Activated T-helper 2 cell treated with anti-CD3 and anti-CD28 coated beads, Interferon-gamma antibody, Interleukin-2, Interleukin-4, amounts not matched to agents 10 μg/mL and 5 μg/mL and 100 μg/mL, durations not matched to agents 14 hours and 24 hours and 36 hours (primary cell): ENCODE data around the gene CXCL9. TPM values are rescaled to one million over a fixed set of nuclear protein-coding genes. Genes with fewer than 3 reads are reported as not detected.
"Not testable (repeated sequence)": the region's sequence is repeated elsewhere in the genome, so short reads cannot be mapped to it uniquely, and the experiment has no call there.

ENCODE experiments used
- DNase-seq: peaks from one replicate; pipeline ENCODE4 v3.0.0; 2021; ENCODE audit warnings: low spot score
- H3K27ac Mint-ChIP-seq: one replicate; pipeline ENCODE4 v1.8.0; 2021; ENCODE audit warnings: mixed read lengths
- H3K27me3 Mint-ChIP-seq: one replicate; pipeline ENCODE4 v1.8.0; 2021; ENCODE audit warnings: low read depth, mixed read lengths
- H3K36me3 Mint-ChIP-seq: one replicate; pipeline ENCODE4 v1.8.0; 2021; ENCODE audit warnings: low read depth, mixed read lengths
- H3K4me1 Mint-ChIP-seq: one replicate; pipeline ENCODE4 v1.8.0; 2021; ENCODE audit warnings: low read depth, mixed read lengths
- H3K4me3 Mint-ChIP-seq: one replicate; pipeline ENCODE4 v1.8.0; 2021; ENCODE audit warnings: low read depth, mild to moderate bottlenecking, moderate library complexity, mixed read lengths
- H3K9me3 Mint-ChIP-seq: one replicate; pipeline ENCODE4 v1.8.0; 2021; ENCODE audit warnings: mixed read lengths
- intact Hi-C: fragments of 100-400 bp; cut with micrococcal nuclease; formaldehyde crosslinking; loops from one replicate; pipeline ENCODE4 v1.15.1; 2023
- total RNA-seq: library from RNA; stranded (reverse); gene quantifications from 2 replicates; pipeline ENCODE4 v1.2.3, GENCODE V29; 2022

Gene CXCL9
- total RNA-seq: 0.09 and 0.11 TPM in 2 replicates

DNA sequence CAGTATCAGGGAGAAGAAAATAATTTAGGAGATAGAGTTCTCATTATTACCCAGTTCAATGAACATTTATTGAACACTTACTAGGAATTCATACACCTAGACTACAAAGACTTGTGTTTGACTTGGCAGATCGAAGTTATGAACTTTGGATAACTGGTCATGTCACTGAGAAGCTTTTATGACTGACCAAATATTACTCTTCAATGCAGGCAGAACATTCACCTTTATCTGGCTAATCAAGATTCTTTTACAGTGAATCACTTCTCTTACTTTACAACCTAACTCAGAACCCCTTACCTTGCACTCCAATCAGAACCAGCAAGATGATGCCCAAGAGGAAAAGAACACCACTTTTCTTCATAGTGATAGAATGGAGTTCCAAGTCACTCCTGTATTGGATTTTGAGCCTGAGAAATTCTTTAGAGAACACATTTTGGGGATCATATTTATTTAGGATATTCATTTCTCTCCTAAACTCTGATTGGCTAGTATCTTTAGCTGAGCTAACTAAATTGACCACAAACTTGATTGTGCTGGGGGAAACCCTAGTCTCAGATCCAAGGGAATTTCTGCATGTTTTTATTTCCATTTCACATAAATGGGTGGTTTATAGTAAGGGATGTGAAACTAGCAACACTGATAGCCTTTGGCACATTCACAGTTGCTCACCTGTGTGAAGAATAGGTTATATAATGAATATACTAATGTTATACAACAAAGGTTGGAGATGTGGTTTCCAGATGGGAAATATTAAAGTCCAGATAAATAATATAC is at the start of gene CXCL9:
CXCL9 (minus strand) TSS at position 421 of the 774 bp plus-strand sequence; CDS start at position 361, 60 bp downstream.
- intact Hi-C loops: no loop called here
- no peak for DNase-seq
- H3K4me3 Mint-ChIP-seq: no peak within 1 kb of the TSS
- H3K9me3 Mint-ChIP-seq: no peaks in the 10 kb centered on the region
- no peak within 1 kb of the TSS for H3K27ac Mint-ChIP-seq
- H3K36me3 Mint-ChIP-seq: no peaks in the 10 kb centered on the region
- H3K4me1 Mint-ChIP-seq: peaks cover 16% of the 10 kb centered on the region
- peaks cover 7% of the 10 kb centered on the region for H3K27me3 Mint-ChIP-seq

DNA sequence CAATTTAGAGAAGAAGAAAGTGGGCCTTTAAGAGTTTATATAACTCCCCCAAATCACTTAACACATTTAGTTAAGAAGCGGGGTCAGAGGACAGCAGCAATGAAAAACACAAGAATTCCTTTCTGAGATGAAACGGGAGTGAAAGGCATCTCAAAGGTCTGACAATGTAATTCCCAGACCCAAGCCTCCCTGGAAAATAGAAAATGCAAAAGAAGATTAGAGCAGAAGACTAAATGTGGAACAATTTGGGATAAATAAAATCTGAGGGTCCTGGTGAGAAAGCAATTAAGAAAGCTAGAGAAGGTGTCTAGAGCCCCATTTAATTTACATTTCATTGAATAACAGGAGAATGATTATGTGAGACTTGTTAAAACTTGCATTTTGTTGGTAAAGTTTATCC is 48.1 kb upstream of the CXCL9 start:
- Mint-ChIP-seq H3K27me3 (no peaks in the 10 kb centered on the region), H3K36me3 (no peaks in the 10 kb centered on the region), H3K9me3 (no peaks in the 10 kb centered on the region), H3K4me3 (no peak overlapping the region), H3K4me1 (peaks cover 44% of the 10 kb centered on the region), H3K27ac (no peak overlapping the region)
- intact Hi-C loops: loop anchor here (5.0 kb wide), 1 partner anchor 247 kb away; no protein-coding TSS in a partner anchor
- no peak for DNase-seq

DNA sequence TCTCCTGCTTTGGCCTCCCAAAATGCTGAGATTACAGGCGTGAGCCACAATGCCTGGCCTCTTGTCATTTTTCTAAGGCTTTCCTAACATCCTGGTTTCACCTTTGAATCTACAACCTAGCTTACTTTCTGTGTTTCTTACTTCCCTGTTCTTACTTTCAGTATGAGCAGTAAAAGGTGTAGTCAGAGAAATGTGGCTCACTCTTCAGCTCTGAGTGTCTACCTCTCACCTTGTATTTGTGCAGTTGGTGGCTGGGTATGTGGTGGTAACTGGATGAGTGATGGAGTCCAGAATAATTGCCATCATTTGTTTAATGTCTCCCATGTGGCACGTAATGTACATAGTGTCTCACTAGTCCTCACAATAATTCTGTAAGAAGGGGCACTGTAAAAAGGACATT is 47.7 kb upstream of the CXCL9 start:
- no peak for DNase-seq
- H3K4me1 Mint-ChIP-seq: peaks cover 40% of the 10 kb centered on the region
- H3K27me3 Mint-ChIP-seq: no peaks in the 10 kb centered on the region
- H3K4me3 Mint-ChIP-seq: no peak overlapping the region
- no peaks in the 10 kb centered on the region for H3K36me3 Mint-ChIP-seq
- no peaks in the 10 kb centered on the region for H3K9me3 Mint-ChIP-seq
- H3K27ac Mint-ChIP-seq: no peak overlapping the region
- intact Hi-C loops: loop anchor here (5.0 kb wide), 1 partner anchor 247 kb away; no protein-coding TSS in a partner anchor

DNA sequence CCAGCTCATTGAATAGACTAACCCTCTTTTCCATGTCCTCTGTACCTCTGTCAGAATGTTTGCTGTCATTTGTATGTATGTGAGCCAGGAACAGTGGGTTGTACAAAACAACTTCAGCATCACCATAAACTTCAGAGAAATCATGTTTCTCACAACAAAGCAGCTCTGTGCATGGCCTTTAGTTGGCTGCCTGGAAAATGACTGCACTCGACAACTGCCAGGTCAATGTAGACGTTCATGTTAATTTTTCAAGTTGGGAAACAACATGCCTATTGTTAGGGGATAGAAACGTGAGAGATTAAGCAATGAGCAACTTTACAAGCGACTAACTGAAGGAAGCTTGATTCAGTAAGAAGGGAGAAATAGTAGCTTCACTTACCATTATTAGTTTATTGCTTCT is 46.4 kb upstream of the CXCL9 start:
- no peak for DNase-seq
- H3K27me3 Mint-ChIP-seq: no peaks in the 10 kb centered on the region
- no peak overlapping the region for H3K27ac Mint-ChIP-seq
- H3K4me3 Mint-ChIP-seq: no peak overlapping the region
- no peaks in the 10 kb centered on the region for H3K9me3 Mint-ChIP-seq
- no peaks in the 10 kb centered on the region for H3K36me3 Mint-ChIP-seq
- intact Hi-C loops: no loop called here
- H3K4me1 Mint-ChIP-seq: peaks cover 30% of the 10 kb centered on the region

DNA sequence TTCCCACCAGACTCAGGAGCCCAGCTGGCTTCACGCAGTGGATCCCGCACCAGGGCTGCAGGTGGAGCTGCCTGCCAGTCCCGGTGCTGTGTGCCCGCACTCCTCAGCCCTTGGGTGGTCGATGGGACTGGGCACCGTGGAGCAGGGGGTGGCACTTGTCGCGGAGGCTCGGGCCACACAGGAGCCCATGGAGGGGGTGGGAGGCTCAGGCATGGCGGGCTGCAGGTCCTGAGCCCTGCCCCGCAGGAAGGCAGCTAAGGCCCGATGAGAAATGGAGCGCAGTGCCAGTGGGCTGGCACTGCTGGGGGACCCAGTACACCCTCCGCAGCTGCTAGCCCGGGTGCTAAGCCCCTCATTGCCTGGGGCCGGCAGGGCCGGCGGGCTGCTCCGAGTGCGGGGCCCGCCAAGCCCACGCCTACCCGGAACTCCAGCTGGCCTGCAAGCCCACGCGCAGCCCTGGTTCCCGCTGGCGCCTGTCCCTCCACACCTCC is 43.3 kb upstream of the CXCL9 start:
- H3K4me1 Mint-ChIP-seq: peaks cover 12% of the 10 kb centered on the region
- H3K36me3 Mint-ChIP-seq, H3K27me3 Mint-ChIP-seq, H3K4me3 Mint-ChIP-seq, H3K27ac Mint-ChIP-seq, intact Hi-C loops, H3K9me3 Mint-ChIP-seq, DNase-seq: not testable (repeated sequence)

DNA sequence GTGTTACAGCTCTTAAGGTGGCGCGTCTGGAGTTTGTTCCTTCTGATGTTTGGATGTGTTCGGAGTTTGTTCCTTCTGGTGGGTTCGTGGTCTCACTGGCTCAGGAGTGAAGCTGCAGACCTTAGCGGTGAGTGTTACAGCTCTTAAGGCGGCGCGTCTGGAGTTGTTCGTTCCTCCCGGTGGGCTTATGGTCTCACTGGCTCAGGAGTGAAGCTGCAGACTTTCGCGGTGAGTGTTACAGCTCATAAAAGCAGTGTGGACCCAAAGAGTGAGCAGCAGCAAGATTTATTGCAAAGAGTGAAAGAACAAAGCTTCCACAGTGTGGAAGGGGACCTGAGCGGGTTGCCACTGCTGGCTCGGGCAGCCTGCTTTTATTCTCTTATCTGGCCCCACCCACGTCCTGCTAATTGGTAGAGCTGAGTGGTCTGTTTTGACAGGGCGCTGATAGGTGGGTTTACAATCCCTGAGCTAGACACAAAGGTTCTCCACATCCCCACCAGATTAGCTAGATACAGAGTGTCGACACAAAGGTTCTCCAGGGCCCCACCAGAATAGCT is 42.6 kb upstream of the CXCL9 start:
- H3K36me3 Mint-ChIP-seq, intact Hi-C loops, H3K9me3 Mint-ChIP-seq, DNase-seq, H3K27me3 Mint-ChIP-seq, H3K27ac Mint-ChIP-seq, H3K4me3 Mint-ChIP-seq, H3K4me1 Mint-ChIP-seq: not testable (repeated sequence)

DNA sequence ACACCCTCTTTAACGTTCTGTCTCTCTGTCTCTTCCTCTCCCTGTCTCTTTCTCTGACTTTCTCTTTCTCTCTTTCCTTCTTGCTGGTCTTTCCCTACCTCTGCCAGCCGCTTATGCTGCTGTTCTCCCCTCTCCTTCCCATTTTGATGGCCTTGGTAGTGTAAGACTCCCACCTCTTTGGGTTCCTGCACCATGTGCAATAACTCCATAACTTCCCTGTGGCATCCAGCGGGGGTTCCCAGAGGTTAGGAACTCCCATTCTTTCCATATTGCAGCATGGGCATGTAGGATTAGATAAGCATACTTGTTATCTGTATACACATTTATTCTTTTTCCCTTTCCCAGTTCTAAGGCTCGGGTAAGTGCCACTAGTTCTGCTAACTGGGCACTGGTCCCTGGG is 37.4 kb upstream of the CXCL9 start:
- H3K27me3 Mint-ChIP-seq, H3K27ac Mint-ChIP-seq, intact Hi-C loops, H3K4me1 Mint-ChIP-seq, H3K36me3 Mint-ChIP-seq, DNase-seq, H3K4me3 Mint-ChIP-seq: not testable (repeated sequence)
- H3K9me3 Mint-ChIP-seq: peaks cover 12% of the 10 kb centered on the region

DNA sequence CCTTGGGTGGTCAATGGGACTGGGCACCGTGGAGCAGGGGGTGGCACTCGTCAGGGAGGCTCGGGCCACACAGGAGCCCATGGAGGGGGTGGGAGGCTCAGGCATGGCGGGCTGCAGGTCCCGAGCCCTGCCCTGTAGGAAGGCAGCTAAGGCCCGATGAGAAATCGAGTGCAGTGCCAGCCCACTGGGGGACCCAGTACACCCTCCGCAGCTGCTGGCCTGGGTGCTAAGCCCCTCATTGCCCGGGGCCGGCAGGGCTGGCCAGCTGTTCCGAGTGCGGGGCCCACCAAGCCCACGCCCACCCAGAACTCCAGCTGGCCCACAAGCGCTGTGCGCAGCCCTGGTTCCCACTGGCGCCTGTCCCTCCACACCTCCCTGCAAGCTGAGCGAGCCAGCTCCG is 36.0 kb upstream of the CXCL9 start:
- intact Hi-C loops: loop anchor here (2.0 kb wide), 1 partner anchor 21 kb away; the partner anchor contains the start of gene CXCL10
- H3K4me1 Mint-ChIP-seq, H3K36me3 Mint-ChIP-seq, H3K27ac Mint-ChIP-seq, H3K4me3 Mint-ChIP-seq, H3K27me3 Mint-ChIP-seq, DNase-seq: not testable (repeated sequence)
- H3K9me3 Mint-ChIP-seq: peaks cover 12% of the 10 kb centered on the region

DNA sequence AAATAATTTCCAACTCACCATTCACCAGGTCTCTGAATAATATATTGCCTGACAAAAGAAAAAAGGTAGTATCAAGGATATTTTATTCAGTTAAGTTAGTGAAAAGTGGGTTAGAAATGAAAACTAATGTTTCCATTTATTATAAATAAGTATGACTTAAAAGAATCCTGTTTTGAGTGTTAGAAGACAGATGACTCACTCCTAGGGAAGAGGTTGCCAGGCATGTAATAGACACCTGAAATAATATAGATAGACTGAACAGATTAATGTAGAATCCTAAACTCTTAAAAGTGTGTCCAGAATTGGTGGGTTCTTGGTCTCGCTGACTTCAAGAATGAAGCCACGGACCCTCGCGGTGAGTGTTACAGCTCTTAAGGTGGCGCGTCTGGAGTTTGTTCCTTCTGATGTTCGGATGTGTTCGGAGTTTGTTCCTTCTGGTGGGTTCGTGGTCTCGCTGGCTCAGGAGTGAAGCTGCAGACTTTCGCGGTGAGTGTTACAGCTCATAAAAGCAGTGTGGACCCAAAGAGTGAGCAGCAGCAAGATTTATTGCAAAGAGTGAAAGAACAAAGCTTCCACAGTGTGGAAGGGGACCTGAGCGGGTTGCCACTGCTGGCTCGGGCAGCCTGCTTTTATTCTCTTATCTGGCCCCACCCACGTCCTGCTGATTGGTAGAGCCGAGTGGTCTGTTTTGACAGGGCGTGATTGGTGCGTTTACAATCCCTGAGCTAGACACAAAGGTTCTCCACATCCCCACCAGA is 35.1 kb upstream of the CXCL9 start:
- not testable (repeated sequence) for H3K27me3 Mint-ChIP-seq, H3K4me1 Mint-ChIP-seq, H3K36me3 Mint-ChIP-seq, H3K27ac Mint-ChIP-seq, DNase-seq, H3K4me3 Mint-ChIP-seq
- H3K9me3 Mint-ChIP-seq: peaks cover 12% of the 10 kb centered on the region
- intact Hi-C loops: loop anchor here (1.0 to 2.0 kb wide), 2 partner anchors 16 to 20 kb away; partner anchors contain the start of gene CXCL10

DNA sequence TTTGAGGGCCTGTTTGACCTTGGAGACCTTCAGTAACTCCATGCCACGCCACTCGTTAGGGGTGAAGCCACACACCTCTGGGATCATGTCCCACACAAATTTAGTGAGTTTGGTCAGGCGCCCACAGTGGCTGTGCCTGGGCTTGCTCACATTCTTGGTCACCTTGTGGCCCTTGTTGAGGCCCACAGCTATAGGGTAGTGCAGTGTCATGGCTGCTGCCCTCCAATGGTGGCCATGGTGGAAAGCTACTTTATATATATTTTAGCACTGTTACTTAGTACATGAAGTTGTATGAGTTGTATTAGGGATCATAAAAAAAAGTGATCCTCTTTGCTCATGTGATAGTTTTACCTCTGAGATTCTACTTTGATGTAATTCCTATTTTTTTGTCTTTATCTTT is 29.5 kb upstream of the CXCL9 start:
- peaks cover 2% of the 10 kb centered on the region for H3K27me3 Mint-ChIP-seq
- no peak overlapping the region for H3K27ac Mint-ChIP-seq
- DNase-seq: no peak
- peaks cover 21% of the 10 kb centered on the region for H3K4me1 Mint-ChIP-seq
- intact Hi-C loops: no loop called here
- H3K9me3 Mint-ChIP-seq: no peaks in the 10 kb centered on the region
- no peak overlapping the region for H3K4me3 Mint-ChIP-seq
- H3K36me3 Mint-ChIP-seq: no peaks in the 10 kb centered on the region

DNA sequence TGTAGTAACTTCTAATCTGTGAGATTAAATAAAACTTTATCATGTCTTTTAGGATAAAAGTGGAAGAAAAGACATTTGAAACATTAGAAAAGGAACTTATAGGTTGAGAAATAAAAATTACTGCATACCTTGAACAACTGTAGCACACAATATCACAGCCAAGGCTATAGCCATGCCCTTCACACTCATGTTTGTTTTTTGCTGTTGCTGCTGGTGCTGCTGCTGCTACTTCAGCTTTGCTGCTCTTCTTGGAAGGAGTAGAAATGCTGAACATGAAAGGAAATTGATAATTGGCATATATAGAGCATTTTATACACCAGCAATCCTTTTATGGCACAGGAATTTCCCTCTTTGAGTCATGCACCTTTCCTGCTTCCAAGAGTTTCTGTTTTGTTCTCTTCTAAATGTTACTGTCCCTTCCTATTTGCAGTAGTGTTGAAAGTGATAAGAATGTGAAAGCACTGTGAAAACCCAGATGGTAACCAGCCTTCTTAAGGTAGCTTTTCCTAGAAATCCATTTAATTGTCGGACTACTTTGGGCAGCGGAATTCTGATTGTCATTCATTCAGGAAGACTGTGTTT is 28.6 kb upstream of the CXCL9 start, which contains the start of gene CXCL11:
CXCL11 (minus strand) TSS at position 272 of the 582 bp plus-strand sequence; CDS start at position 189, 83 bp downstream.
- Mint-ChIP-seq H3K4me1 (peaks cover 21% of the 10 kb centered on the region), H3K4me3 (no peak within 1 kb of the TSS), H3K27me3 (peaks cover 5% of the 10 kb centered on the region), H3K9me3 (no peaks in the 10 kb centered on the region), H3K27ac (no peak within 1 kb of the TSS), H3K36me3 (no peaks in the 10 kb centered on the region)
- DNase-seq: no peak
- intact Hi-C loops: no loop called here

DNA sequence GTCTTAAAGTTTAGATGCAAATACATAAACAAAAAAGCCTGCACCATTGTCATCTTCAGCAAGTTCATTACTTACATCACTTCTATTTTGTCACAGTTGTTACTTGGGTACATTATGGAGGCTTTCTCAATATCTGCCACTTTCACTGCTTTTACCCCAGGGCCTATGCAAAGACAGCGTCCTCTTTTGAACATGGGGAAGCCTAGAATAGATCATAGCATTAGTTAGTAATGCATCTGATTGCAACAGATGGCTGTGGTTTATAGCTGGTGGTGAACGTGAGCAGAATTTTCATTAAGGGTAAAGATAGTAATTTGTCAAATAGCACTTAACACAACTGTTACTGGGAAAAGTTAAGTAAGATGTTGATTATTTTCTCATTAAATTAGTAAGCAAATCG is 27.8 kb upstream of the CXCL9 start:
- H3K36me3 Mint-ChIP-seq: no peaks in the 10 kb centered on the region
- peaks cover 21% of the 10 kb centered on the region for H3K4me1 Mint-ChIP-seq
- H3K27me3 Mint-ChIP-seq: peaks cover 8% of the 10 kb centered on the region
- no peak overlapping the region for H3K27ac Mint-ChIP-seq
- no peak for DNase-seq
- H3K4me3 Mint-ChIP-seq: no peak overlapping the region
- H3K9me3 Mint-ChIP-seq: no peaks in the 10 kb centered on the region
- intact Hi-C loops: no loop called here
